Upper lobe of left lung (tissue), 6 donors: ENCODE results near the gene HAL. TPM values are rescaled to one million over a fixed set of nuclear protein-coding genes. Genes with fewer than 3 reads are reported as not detected.

Experiments used
- ATAC-seq, 2 donors: fragments of 200-7000 bp; cut with Tn5 transposase; one replicate each; pipeline ENCODE4 v1.9.1; 2022; ENCODE audit warnings: mild to moderate bottlenecking in 2 of 2, moderate library complexity in 2 of 2; ENCODE audit not compliant: low FRiP score in 2 of 2
- DNase-seq, 2 donors: peaks; one replicate each; pipeline ENCODE4 v3.0.0-alpha.2; 2019 to 2020
- H3K27ac ChIP-seq, 4 donors: fragments of 200-600 bp; sonication (generic); one replicate each; pipeline ENCODE4 v1.5.1; 2016 to 2019
- H3K27me3 ChIP-seq, 4 donors: fragments of 200-600 bp; sonication (generic); one replicate each; pipeline ENCODE4 v1.5.1; 2017 to 2019
- H3K36me3 ChIP-seq, 4 donors: fragments of 200-600 bp; sonication (generic); one replicate each; pipeline ENCODE4 v1.5.1; 2016 to 2019
- H3K4me1 ChIP-seq, 4 donors: fragments of 200-600 bp; sonication (generic); one replicate each; pipeline ENCODE4 v1.5.1; 2018 to 2019
- H3K4me3 ChIP-seq, 4 donors: fragments of 200-600 bp; sonication (generic); one replicate each; pipeline ENCODE4 v1.5.1; 2017 to 2019; ENCODE audit warnings: mild to moderate bottlenecking in 2 of 4, moderate library complexity in 1 of 4
- H3K9me3 ChIP-seq, 4 donors: fragments of 200-600 bp; sonication (generic); one replicate each; pipeline ENCODE4 v1.5.1; 2018 to 2019
- CTCF ChIP-seq, 6 experiments: fragments of 450-650 bp in 4 of 6; fragments of 200-600 bp in 2 of 6; sonication (generic) in 2 of 6; IDR thresholded peaks; one replicate each; pipeline ENCODE4 v1.5.1; 2016 to 2019; ENCODE audit warnings: antibody characterized with exemption in 6 of 6
- EP300 ChIP-seq, 4 donors: sonication (generic); formaldehyde crosslinking; IDR thresholded peaks; one replicate each; pipeline ENCODE4 v1.5.1; 2017; ENCODE audit warnings: antibody characterized with exemption in 4 of 4, control low read depth in 2 of 4
- POLR2A ChIP-seq, 4 donors: fragments of 450-650 bp; IDR thresholded peaks; one replicate each; pipeline ENCODE4 v1.5.1; 2016 to 2017; ENCODE audit warnings: antibody characterized with exemption in 4 of 4, mild to moderate bottlenecking in 2 of 4
- POLR2AphosphoS5 ChIP-seq, 2 donors: sonication (generic); formaldehyde crosslinking; IDR thresholded peaks; one replicate each; pipeline ENCODE4 v1.5.1; 2017; ENCODE audit warnings: antibody characterized with exemption in 2 of 2
- WGBS, 2 donors: methylation state at CpG; one replicate each; pipeline ENCODE4 v1.1.5; 2017 to 2018; 5-methylcytosine and 5-hydroxymethylcytosine counted together
- total RNA-seq, 6 donors: library from RNA; depleted of rRNA in 4 of 6; stranded (reverse); fragments of >200 nt in 4 of 6; gene quantifications; one replicate each; pipeline versions ENCODE4 v1.1.0 to v1.2.1, GENCODE V29; 2016 to 2021
- donor health status: DM: no; HTN: no; CAD: no; lungs with moderate emphysema.
- donor health status: DM: no; HTN: yes; CAD: no; lungs with severe emphysema.

HAL gene
- total RNA-seq, 6 donors from 2014 or later = 3.0 to 11.5 (median 5.2) TPM

- 86 to 92% methylated on average over 2 of the region's 2 CpGs for WGBS, 2 donors
These were observed 33.0 kb downstream of the HAL start for GRCh38 chr12:95963096-95963495.

GRCh38 chr12:95962222-95962621 lies 33.9 kb downstream of the HAL start:
- TF ChIP-seq POLR2A (IDR thresholded peaks at IDR 0.05) (no peak), EP300 (IDR thresholded peaks at IDR 0.05) (no peak), POLR2AphosphoS5 (IDR thresholded peaks at IDR 0.05) (no peak), CTCF (IDR thresholded peaks at IDR 0.05) (no peak)
- DNase-seq = no peak
- Histone ChIP-seq H3K36me3 (no peaks in the 10 kb centered on the region), H3K27me3 (no peaks in the 10 kb centered on the region), H3K9me3 (no peaks in the 10 kb centered on the region), H3K27ac (no peak overlapping the region), H3K4me1 (no peaks in the 10 kb centered on the region), H3K4me3 (no peak overlapping the region)
- ATAC-seq = no peak
- 79 to 85% methylated on average over 7 of the region's 7 CpGs for WGBS, 2 donors

More at GRCh38 chr12:95963096-95963495, 33.0 kb downstream of the HAL start:
- ATAC-seq (no peak), DNase-seq (no peak)
- Histone ChIP-seq H3K27me3 (no peaks in the 10 kb centered on the region), H3K27ac (no peak overlapping the region), H3K4me1 (no peaks in the 10 kb centered on the region), H3K36me3 (no peaks in the 10 kb centered on the region), H3K4me3 (no peak overlapping the region), H3K9me3 (no peaks in the 10 kb centered on the region)
- TF ChIP-seq POLR2AphosphoS5 (IDR thresholded peaks at IDR 0.05) = no peak
- TF ChIP-seq CTCF (IDR thresholded peaks at IDR 0.05) = no peak
- TF ChIP-seq EP300 (IDR thresholded peaks at IDR 0.05) = no peak
- no peak for TF ChIP-seq POLR2A (IDR thresholded peaks at IDR 0.05)

- DNase-seq (no peak), ATAC-seq (no peak)
- Histone ChIP-seq H3K27me3 (no peaks in the 10 kb centered on the region), H3K4me1 (no peaks in the 10 kb centered on the region), H3K36me3 (no peaks in the 10 kb centered on the region), H3K27ac (no peak overlapping the region), H3K4me3 (no peak overlapping the region), H3K9me3 (no peaks in the 10 kb centered on the region)
- TF ChIP-seq EP300 (IDR thresholded peaks at IDR 0.05) (no peak), POLR2A (IDR thresholded peaks at IDR 0.05) (no peak), POLR2AphosphoS5 (IDR thresholded peaks at IDR 0.05) (no peak), CTCF (IDR thresholded peaks at IDR 0.05) (no peak)
- 61 to 65% methylated on average over 5 of the region's 5 CpGs for WGBS, 2 donors
These were observed 35.9 kb downstream of the HAL start for GRCh38 chr12:95960241-95960640.

GRCh38 chr12:95959107-95959506 lies 37.0 kb downstream of the HAL start:
- TF ChIP-seq CTCF (IDR thresholded peaks at IDR 0.05) (no peak), POLR2AphosphoS5 (IDR thresholded peaks at IDR 0.05) (no peak), POLR2A (IDR thresholded peaks at IDR 0.05) (no peak), EP300 (IDR thresholded peaks at IDR 0.05) (no peak)
- no peak overlapping the region for H3K27ac ChIP-seq
- no peak overlapping the region for H3K4me3 ChIP-seq
- ATAC-seq = no peak
- 57 to 80% methylated on average over 1 of the region's 1 CpG for WGBS, 2 donors
- H3K9me3 ChIP-seq = no peaks in the 10 kb centered on the region
- no peaks in the 10 kb centered on the region for H3K27me3 ChIP-seq
- DNase-seq = no peak
- no peaks in the 10 kb centered on the region for H3K4me1 ChIP-seq
- no peaks in the 10 kb centered on the region for H3K36me3 ChIP-seq

GRCh38 chr12:95956557-95957145 lies 39.5 kb downstream of the HAL start:
- no peaks in the 10 kb centered on the region for H3K27me3 ChIP-seq
- no peak overlapping the region for H3K27ac ChIP-seq
- DNase-seq (peak in 1 of 2 donors; percentile 81), ATAC-seq (no peak)
- no peaks in the 10 kb centered on the region for H3K4me1 ChIP-seq
- no peak overlapping the region for H3K4me3 ChIP-seq
- 83 to 84% methylated on average over 20 to 27 of the region's 27 CpGs for WGBS, 2 donors
- no peak for TF ChIP-seq EP300 (IDR thresholded peaks at IDR 0.05)
- H3K36me3 ChIP-seq = no peaks in the 10 kb centered on the region
- no peaks in the 10 kb centered on the region for H3K9me3 ChIP-seq
